Sciatic nerve (tissue), 2 donors: Measurements from ENCODE around the gene IL1RN. TPM values are rescaled to one million over a fixed set of nuclear protein-coding genes. Genes with fewer than 3 reads are reported as not detected.

ENCODE experiments used
- ATAC-seq: fragments of 200-7000 bp; cut with Tn5 transposase; one replicate; pipeline ENCODE4 v1.9.1; 2020; ENCODE audit warnings: mild to moderate bottlenecking, moderate library complexity
- DNase-seq: peaks from one replicate; pipeline ENCODE4 v3.0.0-alpha.2; 2020; ENCODE audit warnings: low spot score
- intact Hi-C: fragments of 100-400 bp; cut with DNase I; formaldehyde crosslinking; loops from one replicate; pipeline ENCODE4 v1.14.2; 2022
- total RNA-seq: library from RNA; stranded (reverse); fragmentation: NEBNext Ultra II Directional; extraction: Animal tissue kit (Norgen Biotek cat#: 25700); gene quantifications from one replicate; pipeline ENCODE4 v1.2.1, GENCODE V29; 2021
- donor health status: DM: no; HTN: no; CAD: no.
- donor health status: DM: no; HTN: no; CAD: no.

IL1RN gene
- total RNA-seq, 1 donor from 2014 or later = 15.0 TPM

DNA sequence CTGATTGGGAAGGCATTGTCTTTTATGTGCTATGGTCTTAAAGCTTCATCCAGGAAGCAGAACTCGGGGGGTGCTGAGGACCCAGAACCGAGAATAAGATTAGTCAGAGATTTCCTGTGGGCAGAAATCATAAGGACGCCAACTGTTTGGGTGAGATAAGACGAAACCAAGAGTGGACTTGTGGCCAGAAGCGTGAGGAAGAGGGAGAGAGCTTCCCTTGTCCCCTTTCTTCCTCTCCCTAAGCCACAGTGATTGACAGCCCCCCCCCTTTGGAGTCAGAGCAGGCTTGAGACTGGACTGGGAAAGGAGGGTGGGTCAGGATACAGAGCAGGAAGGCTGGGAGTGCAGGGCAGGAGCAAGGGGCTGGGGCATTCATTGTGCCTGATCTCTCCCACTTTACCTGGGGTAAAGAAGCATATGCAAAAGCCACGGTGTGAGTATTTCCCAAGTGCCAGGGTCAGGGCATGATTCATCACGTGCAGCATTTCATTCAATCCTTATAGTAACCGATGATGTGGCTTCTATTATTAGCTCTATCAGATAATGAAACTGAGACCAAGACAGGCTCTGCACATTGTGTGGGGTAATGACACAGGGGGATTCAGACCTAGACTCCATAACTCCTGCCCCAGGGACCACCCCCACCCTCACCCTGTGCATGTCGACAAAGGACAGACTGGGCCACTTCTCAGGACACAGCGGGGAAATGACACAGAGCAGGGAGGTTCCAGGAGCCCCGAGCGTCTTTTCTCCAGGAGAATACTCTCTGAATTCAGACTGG lies 3.0 kb upstream of the IL1RN start:
- intact Hi-C loops = no loop called here
- DNase-seq (no peak), ATAC-seq (peak; percentile 27)

DNA sequence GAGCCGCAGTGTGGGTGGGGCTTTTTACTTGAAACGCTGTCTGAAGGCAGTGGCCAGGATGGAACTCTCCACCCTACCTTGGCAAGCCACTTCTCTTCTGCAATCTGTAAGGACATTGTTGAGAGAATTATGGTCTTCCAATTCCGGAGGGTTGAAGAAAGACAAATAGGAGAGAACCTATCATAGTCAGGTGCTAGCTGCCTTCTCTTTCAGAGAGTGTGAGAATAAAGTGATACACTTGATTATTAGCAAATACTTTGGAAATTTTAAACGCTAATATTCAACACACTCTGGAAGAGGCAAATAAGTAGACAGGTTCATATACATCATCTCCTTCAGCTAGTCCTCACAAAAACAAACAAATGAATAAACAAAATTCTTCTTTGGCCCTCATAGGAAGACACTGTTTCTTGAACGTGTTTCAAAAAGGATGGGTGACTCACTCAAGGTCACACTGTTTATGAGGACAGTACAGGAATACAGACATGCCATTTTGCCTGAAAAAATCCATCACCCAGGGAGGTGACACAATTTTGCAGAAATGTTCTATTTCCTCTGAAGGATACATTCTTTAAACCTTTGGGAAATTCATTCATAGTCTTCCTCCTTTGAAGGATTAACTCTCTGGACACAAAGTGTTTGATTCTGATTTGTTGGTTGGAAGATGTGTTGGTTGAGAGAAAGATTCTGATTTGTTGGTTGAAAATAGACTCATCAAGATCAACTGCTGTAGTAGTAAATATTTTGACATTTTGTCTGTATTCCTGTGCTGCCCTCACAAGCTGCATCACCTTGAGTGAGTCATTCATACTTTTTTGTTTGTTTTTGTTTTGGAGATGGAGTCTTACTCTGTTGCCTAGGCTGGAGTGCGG lies 2.2 kb upstream of the IL1RN start:
- ATAC-seq (no peak), DNase-seq (no peak)
- intact Hi-C loops = no loop called here

DNA sequence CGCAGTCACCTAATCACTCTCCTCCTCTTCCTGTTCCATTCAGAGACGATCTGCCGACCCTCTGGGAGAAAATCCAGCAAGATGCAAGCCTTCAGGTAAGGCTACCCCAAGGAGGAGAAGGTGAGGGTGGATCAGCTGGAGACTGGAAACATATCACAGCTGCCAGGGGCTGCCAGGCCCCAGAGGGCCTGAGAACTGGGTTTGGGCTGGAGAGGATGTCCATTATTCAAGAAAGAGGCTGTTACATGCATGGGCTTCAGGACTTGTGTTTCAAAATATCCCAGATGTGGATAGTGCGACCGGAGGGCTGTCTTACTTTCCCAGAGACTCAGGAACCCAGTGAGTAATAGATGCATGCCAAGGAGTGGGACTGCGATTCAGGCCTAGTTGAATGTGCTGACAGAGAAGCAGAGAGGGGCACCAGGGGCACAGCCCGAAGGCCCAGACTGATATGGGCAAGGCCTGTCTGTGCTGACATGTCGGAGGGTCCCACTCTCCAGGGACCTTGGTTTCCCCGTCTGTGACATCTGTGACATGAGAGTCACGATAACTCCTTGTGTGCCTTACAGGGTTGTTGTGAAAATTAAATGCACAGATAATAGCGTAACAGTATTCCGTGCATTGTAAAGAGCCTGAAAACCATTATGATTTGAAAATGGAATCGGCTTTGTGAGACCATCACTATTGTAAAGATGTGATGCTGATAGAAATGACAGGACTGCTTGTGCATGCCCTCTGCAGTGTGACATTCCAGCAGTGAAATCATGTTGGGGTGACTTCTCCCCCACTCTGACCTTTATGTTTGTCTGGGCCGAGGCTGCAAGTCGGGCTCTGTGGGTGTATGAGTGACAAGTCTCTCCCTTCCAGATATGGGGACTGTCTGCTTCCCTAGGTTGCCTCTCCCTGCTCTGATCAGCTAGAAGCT lies 510 bp downstream of the IL1RN start:
- no peak for ATAC-seq
- no peak for DNase-seq
- intact Hi-C loops = no loop called here

DNA sequence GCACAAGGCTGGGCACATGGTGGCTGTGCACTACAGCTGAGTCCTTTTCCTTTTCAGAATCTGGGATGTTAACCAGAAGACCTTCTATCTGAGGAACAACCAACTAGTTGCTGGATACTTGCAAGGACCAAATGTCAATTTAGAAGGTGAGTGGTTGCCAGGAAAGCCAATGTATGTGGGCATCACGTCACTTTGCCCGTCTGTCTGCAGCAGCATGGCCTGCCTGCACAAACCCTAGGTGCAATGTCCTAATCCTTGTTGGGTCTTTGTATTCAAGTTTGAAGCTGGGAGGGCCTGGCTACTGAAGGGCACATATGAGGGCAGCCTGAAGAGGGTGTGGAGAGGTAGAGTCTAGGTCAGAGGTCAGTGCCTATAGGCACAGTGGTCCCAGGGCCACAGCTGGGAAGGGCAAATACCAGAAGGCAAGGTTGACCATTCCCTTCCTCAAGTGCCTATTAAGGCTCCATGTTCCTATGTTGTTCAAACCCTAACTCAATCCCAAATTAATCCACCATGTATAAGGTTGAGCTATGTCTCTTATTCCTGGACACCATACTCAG lies 2.2 kb downstream of the IL1RN start:
- DNase-seq (no peak), ATAC-seq (no peak)
- intact Hi-C loops = loop anchor here (10.0 kb wide), 1 partner anchor 235 kb away; no protein-coding TSS in a partner anchor

DNA sequence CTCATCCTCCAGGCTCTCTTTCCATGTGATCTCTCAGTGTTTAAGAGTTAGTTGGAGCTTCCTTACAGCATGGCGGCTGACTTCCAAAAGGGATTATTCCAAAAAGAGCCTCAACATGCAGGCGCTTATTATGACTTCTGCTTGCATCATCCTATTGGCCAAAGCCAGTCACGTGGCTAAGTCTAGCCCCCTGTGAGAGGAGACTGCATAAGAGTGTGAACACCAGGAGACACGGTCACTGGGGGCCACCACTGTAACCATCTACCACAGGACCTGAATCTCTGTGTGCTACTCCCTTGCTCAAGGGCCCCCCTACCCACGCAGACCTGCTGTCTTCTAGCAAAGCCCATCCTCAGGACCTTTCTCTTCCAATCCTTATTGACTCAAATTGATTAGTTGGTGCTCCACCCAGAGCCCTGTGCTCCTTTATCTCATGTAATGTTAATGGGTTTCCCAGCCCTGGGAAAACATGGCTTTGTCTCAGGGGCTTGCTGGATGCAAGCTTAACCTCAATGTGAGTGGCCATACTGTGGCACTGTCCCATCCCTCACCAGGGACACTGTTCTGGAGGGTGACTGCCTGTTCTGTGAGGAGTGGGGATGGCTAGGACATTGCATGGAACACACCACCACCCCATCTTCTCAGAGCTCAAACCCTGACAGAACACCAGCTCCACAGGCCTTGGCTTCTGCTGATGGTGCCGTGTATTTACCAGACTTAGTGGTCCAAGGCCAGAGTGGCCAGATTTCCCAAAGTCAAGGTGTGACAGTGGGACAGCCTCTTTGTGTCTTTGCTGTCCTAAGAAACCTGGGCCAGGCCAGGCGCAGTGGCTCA lies 4.2 kb downstream of the IL1RN start:
- no peak for ATAC-seq
- intact Hi-C loops = loop anchor here (10.0 kb wide), 1 partner anchor 233 kb away; no protein-coding TSS in a partner anchor
- DNase-seq = no peak

DNA sequence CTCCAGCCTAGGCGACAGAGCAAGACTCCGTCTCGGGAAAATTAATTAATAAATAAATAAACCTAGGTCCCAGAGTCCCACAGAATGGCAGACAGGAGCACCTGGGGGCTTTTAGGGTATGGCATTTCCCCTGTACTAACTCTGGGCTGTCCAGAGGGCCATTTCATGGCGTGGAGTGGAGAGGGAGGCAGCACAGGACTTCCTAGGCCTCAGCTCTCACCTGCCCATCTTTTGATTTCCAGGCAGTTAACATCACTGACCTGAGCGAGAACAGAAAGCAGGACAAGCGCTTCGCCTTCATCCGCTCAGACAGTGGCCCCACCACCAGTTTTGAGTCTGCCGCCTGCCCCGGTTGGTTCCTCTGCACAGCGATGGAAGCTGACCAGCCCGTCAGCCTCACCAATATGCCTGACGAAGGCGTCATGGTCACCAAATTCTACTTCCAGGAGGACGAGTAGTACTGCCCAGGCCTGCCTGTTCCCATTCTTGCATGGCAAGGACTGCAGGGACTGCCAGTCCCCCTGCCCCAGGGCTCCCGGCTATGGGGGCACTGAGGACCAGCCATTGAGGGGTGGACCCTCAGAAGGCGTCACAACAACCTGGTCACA lies 5.1 kb downstream of the IL1RN start:
- intact Hi-C loops = loop anchor here (10.0 kb wide), 1 partner anchor 232 kb away; no protein-coding TSS in a partner anchor
- DNase-seq = no peak
- no peak for ATAC-seq

DNA sequence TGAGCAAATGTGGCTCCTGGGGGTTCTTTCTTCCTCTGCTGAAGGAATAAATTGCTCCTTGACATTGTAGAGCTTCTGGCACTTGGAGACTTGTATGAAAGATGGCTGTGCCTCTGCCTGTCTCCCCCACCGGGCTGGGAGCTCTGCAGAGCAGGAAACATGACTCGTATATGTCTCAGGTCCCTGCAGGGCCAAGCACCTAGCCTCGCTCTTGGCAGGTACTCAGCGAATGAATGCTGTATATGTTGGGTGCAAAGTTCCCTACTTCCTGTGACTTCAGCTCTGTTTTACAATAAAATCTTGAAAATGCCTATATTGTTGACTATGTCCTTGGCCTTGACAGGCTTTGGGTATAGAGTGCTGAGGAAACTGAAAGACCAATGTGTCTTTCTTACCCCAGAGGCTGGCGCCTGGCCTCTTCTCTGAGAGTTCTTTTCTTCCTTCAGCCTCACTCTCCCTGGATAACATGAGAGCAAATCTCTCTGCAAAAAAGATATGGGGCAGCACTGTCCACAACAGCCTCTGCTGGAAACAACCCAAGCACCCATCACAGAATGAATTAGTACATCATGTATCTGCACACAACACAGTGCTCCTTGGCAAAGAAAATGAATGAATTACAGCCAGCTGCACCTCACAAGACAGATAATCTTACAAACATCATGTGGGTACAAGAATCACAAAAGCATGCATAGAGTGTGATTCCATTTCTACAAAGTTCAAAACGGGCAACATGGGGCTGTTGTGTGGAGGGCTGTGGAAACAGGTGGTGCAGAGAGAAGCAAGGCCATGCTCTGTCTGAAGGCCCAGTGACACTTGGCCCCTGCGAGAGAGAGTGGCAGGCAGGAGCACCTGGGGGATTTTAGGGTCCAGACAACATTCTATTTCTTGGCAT lies 6.6 kb downstream of the IL1RN start:
- intact Hi-C loops = loop anchor here (10.0 kb wide), 1 partner anchor 231 kb away; no protein-coding TSS in a partner anchor
- no peak for DNase-seq
- no peak for ATAC-seq

DNA sequence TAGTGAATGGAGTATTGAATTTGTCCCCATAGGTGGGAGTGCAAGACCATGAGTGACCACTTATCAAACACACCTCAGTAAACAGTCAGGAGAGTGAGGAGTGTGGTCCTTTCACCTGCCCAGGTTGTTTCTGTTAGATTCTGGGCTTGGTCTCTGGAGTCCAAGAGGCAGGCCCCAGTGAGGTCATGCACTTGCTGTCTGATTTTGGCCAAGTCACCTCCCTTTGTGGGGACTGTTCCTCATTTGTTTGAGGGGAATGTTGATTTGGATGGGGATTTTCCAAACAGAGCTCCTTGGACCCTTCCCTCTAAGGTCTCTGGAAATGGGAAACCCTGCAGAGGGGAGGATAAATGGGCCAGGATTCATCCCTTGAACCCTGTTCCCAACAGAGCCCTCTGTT lies 7.3 kb downstream of the IL1RN start:
- no peak for DNase-seq
- ATAC-seq = no peak
- intact Hi-C loops = loop anchor here (10.0 kb wide), 1 partner anchor 230 kb away; no protein-coding TSS in a partner anchor

DNA sequence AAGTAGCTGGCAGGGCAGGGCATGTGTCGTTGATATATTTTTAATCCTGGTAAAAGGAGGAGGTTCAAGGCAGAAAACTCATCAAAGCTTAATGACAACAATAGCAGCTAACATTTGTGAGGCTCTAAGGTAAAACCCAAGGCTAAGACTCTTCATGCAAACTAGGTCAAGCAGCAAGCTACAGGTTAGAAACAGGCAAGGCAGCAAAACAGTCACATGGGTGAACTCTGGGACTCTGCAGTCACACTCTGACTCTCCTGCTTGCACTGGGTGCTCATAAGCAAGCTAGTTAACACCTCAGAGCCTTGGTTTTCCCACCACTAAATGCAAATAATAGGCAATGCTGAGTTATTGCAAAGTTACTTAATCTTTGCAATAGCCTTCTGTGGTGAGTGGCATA lies 7.9 kb downstream of the IL1RN start:
- DNase-seq (no peak), ATAC-seq (no peak)
- intact Hi-C loops = loop anchor here (10.0 kb wide), 1 partner anchor 229 kb away; no protein-coding TSS in a partner anchor

DNA sequence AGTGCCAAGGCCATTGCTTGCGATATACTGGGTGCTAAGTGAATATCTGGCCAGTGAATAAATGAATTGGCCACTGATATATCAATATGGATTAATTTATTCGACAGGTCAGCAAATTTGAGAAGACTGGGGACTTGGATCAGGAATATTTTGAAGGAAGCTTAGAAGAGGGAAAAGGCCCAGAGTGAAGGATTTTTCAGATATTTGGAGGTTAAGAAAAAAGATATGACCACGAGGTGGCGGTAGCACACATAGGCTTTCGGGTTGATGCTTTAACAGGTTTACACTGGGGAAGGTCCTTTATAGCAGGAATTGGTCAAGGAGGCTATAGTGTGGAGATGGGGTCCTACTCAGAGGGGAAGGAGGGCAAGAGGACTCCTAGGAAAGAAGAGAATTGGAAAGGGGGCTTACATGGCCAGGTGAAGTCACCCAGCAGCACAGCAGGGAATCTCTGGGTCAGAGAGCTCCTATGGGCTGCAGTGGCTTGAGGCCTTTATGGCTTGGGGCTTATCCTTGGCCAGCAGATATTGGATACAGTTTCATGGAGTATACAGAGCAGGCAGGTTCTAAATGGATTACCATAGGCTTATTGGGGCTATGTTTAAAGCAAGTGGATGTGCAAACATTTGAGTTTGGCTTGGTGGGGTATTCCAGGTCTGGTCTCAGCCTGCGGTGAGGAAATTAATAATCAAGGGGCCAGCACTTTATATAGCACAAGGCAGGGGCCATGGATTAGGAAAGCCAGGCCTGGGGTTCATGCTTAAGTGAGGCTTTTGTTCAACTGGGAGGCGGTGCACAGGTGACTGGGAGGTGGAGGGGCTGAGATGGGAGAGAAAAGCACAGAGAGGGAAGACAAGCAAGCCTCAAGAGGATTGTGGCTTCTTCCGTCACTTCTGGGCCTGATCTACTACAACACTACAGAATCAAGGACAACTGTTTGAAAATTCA lies 9.7 kb downstream of the IL1RN start:
- intact Hi-C loops = loop anchor here (10.0 kb wide), 1 partner anchor 228 kb away; no protein-coding TSS in a partner anchor
- peak; percentile 36 for ATAC-seq

DNA sequence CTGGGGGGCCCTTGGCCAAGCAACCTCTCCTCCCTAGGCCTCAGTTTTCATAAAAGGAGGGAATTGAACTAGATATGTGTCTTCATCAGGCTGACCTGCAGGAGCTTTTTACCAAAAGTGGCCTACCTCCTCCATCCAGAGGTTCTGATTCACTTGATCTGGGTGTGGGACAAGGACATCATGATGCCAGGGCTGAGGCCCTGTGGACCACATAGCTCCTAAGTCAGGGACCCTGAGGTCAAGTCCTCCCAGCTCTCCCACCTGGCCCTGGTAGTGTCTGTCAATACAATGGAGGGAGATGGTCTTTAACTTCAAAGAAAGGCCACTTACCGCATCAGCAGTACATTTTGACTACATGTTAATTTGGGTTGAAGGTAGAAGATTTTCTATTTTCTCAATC lies 10.4 kb downstream of the IL1RN start:
- intact Hi-C loops = loop anchor here (10.0 kb wide), 1 partner anchor 227 kb away; no protein-coding TSS in a partner anchor
- DNase-seq (no peak), ATAC-seq (no peak)

More for the DNA sequence above, 9.7 kb downstream of the IL1RN start:
- no peak for DNase-seq

DNA sequence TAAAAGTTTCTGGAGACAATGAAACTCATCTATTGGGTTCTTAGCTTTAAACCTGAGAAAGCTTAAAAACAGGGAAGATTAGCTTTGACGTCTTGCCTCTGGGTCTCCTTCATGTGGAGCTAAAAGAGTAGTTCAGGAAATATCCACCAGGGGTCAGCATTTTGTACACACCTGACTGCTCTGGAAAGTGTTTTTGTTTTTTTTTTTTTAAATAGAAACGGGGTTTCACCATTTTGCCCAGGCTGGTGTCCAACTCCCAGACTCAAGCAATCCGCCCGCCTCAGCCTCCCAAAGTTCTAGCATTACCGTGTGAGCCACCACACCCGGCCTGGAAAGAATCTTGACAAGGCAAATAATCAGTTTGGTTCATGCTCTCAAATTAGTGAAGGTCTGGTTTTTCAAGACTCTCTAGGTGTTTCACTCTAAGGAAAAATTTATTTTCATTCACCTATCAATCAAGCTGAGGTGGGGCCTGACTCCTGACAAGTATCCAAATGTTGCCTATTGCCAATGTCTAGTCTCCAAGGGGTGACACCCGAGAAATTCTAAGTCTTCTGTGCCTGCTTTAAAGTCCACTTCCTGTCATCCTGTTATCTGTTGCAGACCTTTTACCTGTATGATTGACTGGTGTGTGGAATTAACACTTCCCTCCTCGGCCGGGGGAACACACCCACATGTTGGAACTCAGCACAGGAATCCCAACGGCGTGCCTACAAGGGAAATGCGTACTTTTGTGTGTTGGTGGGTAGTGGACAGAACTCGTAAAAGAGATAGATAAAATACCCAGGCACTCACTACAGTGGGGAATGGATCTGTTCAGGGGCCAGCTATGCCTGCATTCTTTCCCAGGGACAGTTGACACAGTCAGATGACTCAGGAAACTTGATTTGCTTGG lies 11.3 kb downstream of the IL1RN start:
- intact Hi-C loops = loop anchor here (10.0 kb wide), 1 partner anchor 226 kb away; no protein-coding TSS in a partner anchor
- no peak for DNase-seq
- ATAC-seq = peak; percentile 76

DNA sequence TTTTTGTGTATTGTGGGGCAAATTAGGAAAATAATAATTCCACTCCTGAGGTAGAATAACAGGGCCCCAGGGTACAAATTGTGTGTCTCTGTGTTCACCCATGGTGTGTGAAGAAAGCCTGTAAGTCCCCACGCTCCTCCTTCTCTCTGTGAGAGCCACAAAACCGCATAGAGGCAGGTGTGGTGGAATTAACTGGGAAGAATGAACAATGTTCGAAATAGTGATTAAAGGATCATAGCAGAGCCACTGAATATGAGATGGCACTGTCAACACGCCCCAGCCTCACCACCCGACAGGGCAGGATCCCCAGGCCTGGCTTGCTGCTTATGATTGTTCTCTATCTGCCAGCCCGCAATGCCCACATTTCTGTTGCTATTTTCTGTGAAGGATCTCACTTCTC lies 14.1 kb downstream of the IL1RN start:
- intact Hi-C loops = no loop called here
- ATAC-seq (no peak), DNase-seq (no peak)

DNA sequence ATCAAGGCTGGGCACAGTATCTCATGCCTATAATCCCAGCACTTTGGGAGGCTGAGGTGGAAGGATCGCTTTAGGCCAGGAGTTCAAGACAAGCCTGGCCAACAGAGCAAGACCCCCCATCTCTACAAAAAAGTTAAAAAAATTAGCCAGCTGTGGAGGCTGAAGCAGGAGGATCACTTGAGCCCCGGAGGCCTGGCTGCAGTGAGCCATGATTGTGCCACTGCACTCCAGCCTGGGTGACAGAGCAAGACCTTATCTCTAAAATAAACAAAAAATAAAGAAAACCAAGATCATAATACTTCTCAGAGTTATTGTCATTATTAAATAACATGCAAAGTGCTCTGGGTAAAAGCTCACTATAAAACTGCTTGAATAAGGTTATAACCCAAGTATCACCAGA lies 14.9 kb downstream of the IL1RN start:
- DNase-seq (no peak), ATAC-seq (no peak)
- intact Hi-C loops = no loop called here
